AG04450 (cell line): ENCODE results near the gene PRKAG3. TPM values are rescaled to one million over a fixed set of nuclear protein-coding genes. Genes with fewer than 3 reads are reported as not detected.

Experiments
- CTCF ChIA-PET: fragments of 300-600, 350-600 bp; formaldehyde crosslinking; extraction: SDS; loops from one replicate; lab custom pipeline; 2022; ENCODE audit warnings: antibody characterized with exemption, inconsistent platforms; lab: Charles Lee
- POLR2A ChIA-PET: fragments of 350-600 bp; formaldehyde crosslinking; extraction: SDS; loops from one replicate; lab custom pipeline; 2021; ENCODE audit warnings: antibody characterized with exemption, inconsistent platforms; lab: Yijun Ruan, JAX
- DNase-seq: peaks from one replicate; pipeline ENCODE4 v3.0.0-alpha.2; 2011; ENCODE audit warnings: low read depth, low spot score
- H3K27ac ChIP-seq: one replicate; pipeline ENCODE4 v1.5.1; 2012; ENCODE audit warnings: low read depth, low read length, control low read depth
- H3K27me3 ChIP-seq: one replicate; pipeline ENCODE4 v1.6.0; 2012; ENCODE audit warnings: low read length; ENCODE audit not compliant: control insufficient read depth, insufficient read depth
- H3K4me3 ChIP-seq: 2 replicates; pipeline ENCODE4 v1.5.1; 2011; ENCODE audit warnings: mild to moderate bottlenecking, low read depth, low read length, control low read depth
- H3K9me3 ChIP-seq: 2 replicates; pipeline ENCODE4 v1.5.1; 2012; ENCODE audit warnings: low read length; ENCODE audit not compliant: control insufficient read depth, insufficient read depth
- polyA plus RNA-seq: library from polyadenylated mRNA; depleted of rRNA; stranded (reverse); fragments of >200 nt; gene quantifications from 2 replicates; pipeline ENCODE4 v1.2.3, GENCODE V29; 2011
- TF ChIP-seq, protein P1 (sequence below): IDR thresholded peaks from 2 replicates; pipeline ENCODE4 v1.5.1; 2011; ENCODE audit warnings: low read depth, low read length, control low read depth, inconsistent platforms

Gene PRKAG3
- polyA plus RNA-seq, 1 experiment = not detected

DNA sequence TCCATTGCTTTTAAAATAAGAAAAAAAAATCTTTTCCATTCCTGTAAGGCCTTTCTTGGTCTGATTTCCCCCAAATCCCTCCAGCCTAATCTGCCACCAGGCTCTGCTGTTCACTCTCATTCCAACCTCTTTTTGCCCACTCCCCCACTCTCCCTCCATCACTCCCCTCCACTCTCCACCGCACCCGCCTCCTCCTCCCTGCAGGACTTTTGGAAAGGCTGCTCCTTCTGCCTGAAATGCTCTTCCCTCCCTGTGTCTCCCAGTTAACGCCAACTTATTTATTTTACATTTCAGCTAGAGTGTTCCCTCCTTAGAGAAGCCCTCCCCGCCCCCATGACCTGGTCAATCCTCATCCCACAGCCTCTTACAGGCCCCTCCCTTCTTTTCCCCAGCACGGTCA lies 23.3 kb upstream of the PRKAG3 start:
- Histone ChIP-seq H3K9me3 (peaks cover 9% of the 10 kb centered on the region), H3K27me3 (peaks cover 65% of the 10 kb centered on the region), H3K27ac (no peak overlapping the region), H3K4me3 (no peak overlapping the region)
- TF ChIP-seq, protein P1, sequence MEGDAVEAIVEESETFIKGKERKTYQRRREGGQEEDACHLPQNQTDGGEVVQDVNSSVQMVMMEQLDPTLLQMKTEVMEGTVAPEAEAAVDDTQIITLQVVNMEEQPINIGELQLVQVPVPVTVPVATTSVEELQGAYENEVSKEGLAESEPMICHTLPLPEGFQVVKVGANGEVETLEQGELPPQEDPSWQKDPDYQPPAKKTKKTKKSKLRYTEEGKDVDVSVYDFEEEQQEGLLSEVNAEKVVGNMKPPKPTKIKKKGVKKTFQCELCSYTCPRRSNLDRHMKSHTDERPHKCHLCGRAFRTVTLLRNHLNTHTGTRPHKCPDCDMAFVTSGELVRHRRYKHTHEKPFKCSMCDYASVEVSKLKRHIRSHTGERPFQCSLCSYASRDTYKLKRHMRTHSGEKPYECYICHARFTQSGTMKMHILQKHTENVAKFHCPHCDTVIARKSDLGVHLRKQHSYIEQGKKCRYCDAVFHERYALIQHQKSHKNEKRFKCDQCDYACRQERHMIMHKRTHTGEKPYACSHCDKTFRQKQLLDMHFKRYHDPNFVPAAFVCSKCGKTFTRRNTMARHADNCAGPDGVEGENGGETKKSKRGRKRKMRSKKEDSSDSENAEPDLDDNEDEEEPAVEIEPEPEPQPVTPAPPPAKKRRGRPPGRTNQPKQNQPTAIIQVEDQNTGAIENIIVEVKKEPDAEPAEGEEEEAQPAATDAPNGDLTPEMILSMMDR = no peak
- ChIA-PET POLR2A (no interaction called here), CTCF (interaction anchor here (1.0 kb wide), 1 partner anchor 22 kb away, joined by 4 read pairs; no protein-coding TSS in a partner anchor)
- no peak for DNase-seq

DNA sequence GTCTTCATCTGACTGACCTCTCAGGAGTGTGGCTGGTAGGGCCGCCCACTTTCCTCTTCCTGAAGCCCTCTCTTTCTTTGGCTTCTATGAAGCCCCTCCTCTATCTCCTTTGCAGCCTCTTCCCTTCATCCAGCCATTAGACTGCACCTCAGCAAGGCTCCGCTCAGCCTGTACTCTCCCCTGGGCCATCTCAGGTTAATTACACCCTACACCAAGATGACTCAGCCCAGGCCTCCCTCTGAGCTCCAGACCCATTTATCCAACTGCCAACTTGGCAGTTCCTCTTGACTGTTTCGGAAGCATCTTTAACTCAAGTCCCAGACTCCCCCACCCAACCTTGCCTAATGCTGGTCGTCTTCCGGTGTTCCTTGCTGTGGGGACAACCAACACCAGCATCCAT lies 22.2 kb upstream of the PRKAG3 start:
- H3K27me3 ChIP-seq = peaks cover 58% of the 10 kb centered on the region
- no peak overlapping the region for H3K27ac ChIP-seq
- ChIA-PET CTCF (interaction anchor here (1.2 to 3.3 kb wide), 2 partner anchors 23 to 45 kb away, joined by 5 to 21 read pairs; no protein-coding TSS in a partner anchor), POLR2A (no interaction called here)
- no peak for DNase-seq
- TF ChIP-seq, protein P1 = no peak
- peaks cover 6% of the 10 kb centered on the region for H3K9me3 ChIP-seq
- H3K4me3 ChIP-seq = no peak overlapping the region

DNA sequence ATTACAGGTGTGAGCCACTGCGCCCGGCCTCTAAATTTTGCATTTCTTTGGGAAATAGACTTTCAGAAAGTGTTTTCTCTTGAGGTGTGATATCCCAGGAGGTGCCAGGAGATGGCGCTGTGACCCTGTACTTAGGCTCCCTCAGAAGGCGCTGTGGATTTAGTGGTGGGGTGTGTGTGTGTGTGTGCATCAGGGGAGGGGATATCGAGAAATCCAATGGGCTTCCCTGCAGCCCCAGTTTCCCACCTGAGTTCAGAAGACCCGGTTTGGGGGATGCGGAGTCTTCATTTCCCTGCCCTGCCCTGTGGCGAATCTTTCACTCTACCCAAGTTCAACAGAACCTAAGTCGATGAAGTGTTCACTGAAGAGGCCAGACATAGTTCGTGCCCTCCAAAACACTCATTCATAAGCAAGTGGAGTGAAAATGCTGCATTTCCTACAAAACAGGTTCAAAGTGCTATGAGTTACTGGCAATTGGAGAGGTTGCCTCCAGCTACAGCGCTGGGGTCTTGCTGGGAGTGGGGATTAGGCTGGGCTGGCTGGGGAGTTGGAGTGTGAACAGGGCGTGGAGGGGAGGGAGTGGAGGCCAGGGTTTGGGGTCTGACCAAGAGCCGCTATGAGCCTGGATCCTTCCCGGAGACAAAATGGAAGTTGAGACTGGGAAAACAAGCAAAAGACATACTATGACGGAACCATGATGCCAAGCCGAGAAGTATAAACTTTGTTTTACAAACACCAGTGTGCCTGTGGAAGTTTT lies 21.5 kb upstream of the PRKAG3 start:
- H3K9me3 ChIP-seq = peaks cover 5% of the 10 kb centered on the region
- H3K27ac ChIP-seq = no peak overlapping the region
- H3K4me3 ChIP-seq = no peak overlapping the region
- POLR2A ChIA-PET = no interaction called here
- TF ChIP-seq, protein P1 = peak; percentile 73
- peak; percentile 8 for DNase-seq
- CTCF ChIA-PET = interaction anchor here (0.7 to 3.3 kb wide), 11 partner anchors 11 to 205 kb away, joined by 3 to 21 read pairs (median 5); no protein-coding TSS in a partner anchor
- H3K27me3 ChIP-seq = peaks cover 51% of the 10 kb centered on the region

DNA sequence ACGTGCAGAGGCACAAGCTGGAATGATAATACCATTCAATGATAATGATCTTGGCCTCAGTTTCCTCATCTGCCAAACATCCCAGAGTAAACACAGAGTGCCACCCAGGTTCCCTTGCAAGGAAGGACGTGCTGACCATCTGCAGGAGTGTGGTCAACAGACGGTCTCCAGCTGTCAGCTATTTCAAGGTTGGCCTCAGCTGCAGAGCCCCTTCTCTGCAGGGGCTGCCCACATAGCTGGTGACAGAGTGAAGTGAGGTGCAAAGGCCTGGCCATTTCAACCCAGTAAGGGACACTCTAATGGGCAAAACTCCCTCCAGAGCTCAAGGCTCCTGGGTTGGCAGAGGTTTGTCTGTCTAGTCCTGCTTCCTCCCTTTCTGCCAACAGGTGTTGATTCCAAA lies 19.7 kb upstream of the PRKAG3 start:
- H3K27ac ChIP-seq = no peak overlapping the region
- ChIA-PET CTCF (interaction anchor here (1.0 to 3.3 kb wide), 7 partner anchors 10 to 176 kb away, joined by 5 to 21 read pairs (median 8); no protein-coding TSS in a partner anchor), POLR2A (interaction anchor here (0.7 kb wide), 1 partner anchor 879 kb away, joined by 4 read pairs; no protein-coding TSS in a partner anchor)
- H3K4me3 ChIP-seq = no peak overlapping the region
- TF ChIP-seq, protein P1 = no peak
- DNase-seq = no peak
- H3K9me3 ChIP-seq = peaks cover 5% of the 10 kb centered on the region
- H3K27me3 ChIP-seq = peaks cover 34% of the 10 kb centered on the region

DNA sequence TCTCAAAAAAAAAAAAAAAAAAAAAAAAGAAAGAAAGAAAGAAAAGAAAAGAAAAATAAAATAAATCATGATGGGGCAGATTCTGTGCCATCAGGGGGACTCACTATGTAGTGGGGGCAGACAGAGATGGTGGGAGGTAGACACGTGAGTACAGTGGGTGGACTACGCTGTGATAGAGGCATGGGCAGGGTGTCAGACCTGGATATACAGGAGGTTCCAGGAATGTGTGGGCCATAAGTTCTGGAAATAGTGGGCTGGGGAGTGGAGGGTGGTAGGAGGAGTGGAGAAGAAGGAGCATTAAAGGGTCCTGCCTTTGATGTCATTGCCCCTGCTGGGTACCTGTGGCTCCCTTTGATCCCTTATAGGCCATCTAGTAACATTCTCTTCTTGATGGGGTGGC lies 19.2 kb upstream of the PRKAG3 start:
- CTCF ChIA-PET = interaction anchor here (0.7 to 3.3 kb wide), 6 partner anchors 9 to 163 kb away, joined by 4 to 21 read pairs (median 6); no protein-coding TSS in a partner anchor

More for the DNA sequence above, 19.2 kb upstream of the PRKAG3 start:
- Histone ChIP-seq H3K9me3 (peaks cover 5% of the 10 kb centered on the region), H3K4me3 (no peak overlapping the region), H3K27me3 (peaks cover 29% of the 10 kb centered on the region), H3K27ac (no peak overlapping the region)
- POLR2A ChIA-PET = no interaction called here
- TF ChIP-seq, protein P1 = no peak
- DNase-seq = no peak
